MM.1S (cell line): Measurements from ENCODE around the gene MCM9.

Experiments used
- DNase-seq: peaks from one replicate; pipeline ENCODE4 v3.0.0-alpha.2; 2015
- H2AFZ ChIP-seq: fragments of 300-600 bp; sonication (generic); 2 replicates; pipeline ENCODE4 v1.6.0; 2016; ENCODE audit warnings: antibody characterized with exemption, low read length
- H3F3A ChIP-seq: fragments of 300-600 bp; sonication (generic); 2 replicates; pipeline ENCODE4 v1.6.1; 2016; ENCODE audit warnings: mild to moderate bottlenecking, antibody characterized with exemption, low read length, moderate library complexity, mixed read lengths; ENCODE audit not compliant: insufficient read depth
- H3K27ac ChIP-seq: fragments of 300-600 bp; sonication (generic); 2 replicates; pipeline ENCODE4 v1.5.1; 2016; ENCODE audit warnings: mild to moderate bottlenecking, low read length
- H3K27me3 ChIP-seq: fragments of 300-600 bp; sonication (generic); replicated peaks from 2 replicates; pipeline ENCODE4 v1.6.0; 2016; ENCODE audit warnings: low read length; ENCODE audit not compliant: insufficient read depth
- H3K36me3 ChIP-seq: fragments of 300-600 bp; sonication (generic); replicated peaks from 2 replicates; pipeline ENCODE4 v1.6.1; 2016; ENCODE audit warnings: mild to moderate bottlenecking, low read length, mixed read lengths; ENCODE audit not compliant: insufficient read depth
- H3K4me1 ChIP-seq: fragments of 300-600 bp; sonication (generic); 2 replicates; pipeline ENCODE4 v1.6.1; 2016; ENCODE audit warnings: low read length, mixed read lengths
- H3K4me2 ChIP-seq: fragments of 300-600 bp; sonication (generic); 2 replicates; pipeline ENCODE4 v1.6.0; 2016; ENCODE audit warnings: low read depth, low read length
- H3K4me3 ChIP-seq: fragments of 300-600 bp; sonication (generic); 2 replicates; pipeline ENCODE4 v1.5.1; 2016; ENCODE audit warnings: low read length, mixed read lengths
- H3K79me2 ChIP-seq: fragments of 300-600 bp; sonication (generic); 2 replicates; pipeline ENCODE4 v1.6.1; 2016; ENCODE audit warnings: mixed run types, low read length, mixed read lengths
- H3K9ac ChIP-seq: fragments of 300-600 bp; sonication (generic); 2 replicates; pipeline ENCODE4 v1.6.1; 2016; ENCODE audit warnings: low read length, mixed read lengths
- H3K9me2 ChIP-seq: fragments of 300-600 bp; sonication (generic); replicated peaks from 2 replicates; pipeline ENCODE4 v1.6.1; 2016; ENCODE audit warnings: mild to moderate bottlenecking, low read length, mixed read lengths; ENCODE audit not compliant: insufficient read depth
- H3K9me3 ChIP-seq: fragments of 300-600 bp; sonication (generic); replicated peaks from 2 replicates; pipeline ENCODE4 v1.6.1; 2016; ENCODE audit warnings: mild to moderate bottlenecking, low read length, mixed read lengths; ENCODE audit not compliant: insufficient read depth
- H4K20me1 ChIP-seq: fragments of 300-600 bp; sonication (generic); 2 replicates; pipeline ENCODE4 v1.6.1; 2016; ENCODE audit warnings: mild to moderate bottlenecking, low read length, moderate library complexity, mixed read lengths; ENCODE audit not compliant: insufficient read depth
- EZH2 ChIP-seq: fragments of 300-600 bp; sonication (generic); optimal IDR thresholded peaks from 2 replicates; pipeline ENCODE3; 2017; ENCODE audit warnings: low read depth, mild to moderate bottlenecking, antibody characterized with exemption, low read length, mixed read lengths
- EZH2phosphoT487 ChIP-seq: fragments of 300-600 bp; sonication (generic); IDR thresholded peaks from 2 replicates; pipeline ENCODE4 v1.6.1; 2018; ENCODE audit warnings: antibody characterized with exemption, low read length
- TF ChIP-seq, protein P1 (sequence below): fragments of 300-600 bp; sonication (generic); IDR thresholded peaks from 2 replicates; pipeline ENCODE4 v1.5.1; 2016; ENCODE audit warnings: antibody characterized with exemption, low read length, mixed read lengths

The MCM9 gene

DNA sequence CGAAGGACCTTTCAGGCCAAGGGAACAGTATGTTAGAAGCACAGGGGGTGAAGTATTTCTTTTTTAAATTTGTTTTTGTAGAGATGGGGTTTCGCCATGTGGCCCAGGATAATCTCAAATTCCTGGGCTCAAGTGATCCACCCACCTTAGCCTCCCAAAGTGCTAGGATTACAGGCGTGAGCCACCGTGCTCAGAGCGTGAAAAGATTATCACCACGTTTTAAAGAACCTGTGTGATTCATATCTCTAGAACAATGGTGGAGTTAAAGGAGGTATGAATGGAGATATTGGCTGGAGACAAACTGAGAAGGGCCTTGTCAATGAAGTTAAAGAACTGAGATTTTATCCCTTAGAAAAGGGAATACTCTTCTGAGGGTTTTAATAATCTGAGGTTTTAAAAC lies 31.3 kb downstream of the MCM9 start:
- H3K27me3 ChIP-seq, result no peaks in the 10 kb centered on the region
- H4K20me1 ChIP-seq, result 0 out of 2 replicates have a peak, but pooled peaks cover 3% of the 10 kb centered on the region
- H3K9ac ChIP-seq, result no peak overlapping the region
- H3K4me1 ChIP-seq, result no peaks in the 10 kb centered on the region
- no peak overlapping the region for H2AFZ ChIP-seq
- no peaks in the 10 kb centered on the region for H3K9me3 ChIP-seq
- no peak for DNase-seq
- no peaks in the 10 kb centered on the region for H3F3A ChIP-seq
- no peak overlapping the region for H3K4me2 ChIP-seq
- H3K9me2 ChIP-seq, result no peaks in the 10 kb centered on the region
- TF ChIP-seq, protein P1, sequence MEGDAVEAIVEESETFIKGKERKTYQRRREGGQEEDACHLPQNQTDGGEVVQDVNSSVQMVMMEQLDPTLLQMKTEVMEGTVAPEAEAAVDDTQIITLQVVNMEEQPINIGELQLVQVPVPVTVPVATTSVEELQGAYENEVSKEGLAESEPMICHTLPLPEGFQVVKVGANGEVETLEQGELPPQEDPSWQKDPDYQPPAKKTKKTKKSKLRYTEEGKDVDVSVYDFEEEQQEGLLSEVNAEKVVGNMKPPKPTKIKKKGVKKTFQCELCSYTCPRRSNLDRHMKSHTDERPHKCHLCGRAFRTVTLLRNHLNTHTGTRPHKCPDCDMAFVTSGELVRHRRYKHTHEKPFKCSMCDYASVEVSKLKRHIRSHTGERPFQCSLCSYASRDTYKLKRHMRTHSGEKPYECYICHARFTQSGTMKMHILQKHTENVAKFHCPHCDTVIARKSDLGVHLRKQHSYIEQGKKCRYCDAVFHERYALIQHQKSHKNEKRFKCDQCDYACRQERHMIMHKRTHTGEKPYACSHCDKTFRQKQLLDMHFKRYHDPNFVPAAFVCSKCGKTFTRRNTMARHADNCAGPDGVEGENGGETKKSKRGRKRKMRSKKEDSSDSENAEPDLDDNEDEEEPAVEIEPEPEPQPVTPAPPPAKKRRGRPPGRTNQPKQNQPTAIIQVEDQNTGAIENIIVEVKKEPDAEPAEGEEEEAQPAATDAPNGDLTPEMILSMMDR, result no peak
- no peak for TF ChIP-seq EZH2
- H3K4me3 ChIP-seq, result no peak overlapping the region
- no peak overlapping the region for H3K27ac ChIP-seq
- H3K79me2 ChIP-seq, result peaks cover 71% of the 10 kb centered on the region
- peaks cover 10% of the 10 kb centered on the region; the same call in 1 of the 2 replicates for H3K36me3 ChIP-seq

DNA sequence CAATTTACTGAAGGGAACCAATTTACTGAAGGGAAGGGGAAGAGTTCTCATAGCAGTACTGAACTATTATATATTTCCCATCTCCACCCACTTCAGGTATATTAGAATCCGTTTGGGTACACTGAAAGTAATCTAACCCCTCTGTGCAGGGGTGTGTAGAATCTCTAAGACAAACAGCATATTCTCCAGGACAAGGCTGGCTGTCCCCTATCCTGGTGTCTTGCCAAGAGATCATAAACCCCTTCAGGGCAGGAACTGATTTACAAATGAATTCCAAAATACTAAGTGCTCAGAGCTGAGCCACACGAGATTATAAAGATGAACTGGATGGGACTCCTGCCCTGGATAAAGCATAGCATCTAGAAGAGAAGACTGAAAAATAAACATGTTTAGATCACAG lies 31.8 kb downstream of the MCM9 start:
- H3K9me2 ChIP-seq, result no peaks in the 10 kb centered on the region
- no peaks in the 10 kb centered on the region for H3K4me1 ChIP-seq
- H3K9ac ChIP-seq, result no peak overlapping the region
- no peak for DNase-seq
- 0 out of 2 replicates have a peak, but pooled peaks cover 3% of the 10 kb centered on the region for H4K20me1 ChIP-seq
- H2AFZ ChIP-seq, result no peak overlapping the region
- TF ChIP-seq EZH2 (no peak), EZH2phosphoT487 (no peak)
- TF ChIP-seq, protein P1, result no peak
- H3K9me3 ChIP-seq, result no peaks in the 10 kb centered on the region
- no peak overlapping the region for H3K27ac ChIP-seq
- H3K4me3 ChIP-seq, result no peak overlapping the region
- H3K79me2 ChIP-seq, result peaks cover 77% of the 10 kb centered on the region
- H3F3A ChIP-seq, result no peaks in the 10 kb centered on the region
- no peaks in the 10 kb centered on the region for H3K27me3 ChIP-seq
- H3K4me2 ChIP-seq, result no peak overlapping the region
- peaks cover 10% of the 10 kb centered on the region; the same call in 1 of the 2 replicates for H3K36me3 ChIP-seq

DNA sequence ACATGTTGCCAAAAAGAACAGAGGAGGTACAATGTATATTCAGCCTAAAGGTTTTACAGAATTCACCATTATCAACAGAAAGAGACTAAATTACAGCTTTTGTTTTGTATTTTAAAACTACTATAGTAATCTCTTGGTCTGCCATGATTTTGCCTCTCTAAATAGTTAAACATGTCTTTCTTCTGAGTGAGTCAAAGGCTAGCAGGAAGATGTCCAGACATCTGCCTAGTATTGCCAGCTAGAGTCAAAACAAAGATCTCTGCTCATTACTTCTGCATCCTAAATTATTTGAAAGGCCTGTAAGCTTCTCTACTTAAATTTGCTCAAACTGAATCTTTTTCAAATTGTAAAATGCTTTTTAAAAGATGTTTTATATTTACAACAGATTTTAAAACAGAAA lies 32.2 kb downstream of the MCM9 start:
- H3F3A ChIP-seq, result no peaks in the 10 kb centered on the region
- no peak overlapping the region for H3K4me2 ChIP-seq
- H3K9me2 ChIP-seq, result no peaks in the 10 kb centered on the region
- 0 out of 2 replicates have a peak, but pooled peaks cover 3% of the 10 kb centered on the region for H4K20me1 ChIP-seq
- no peak overlapping the region for H3K4me3 ChIP-seq
- H2AFZ ChIP-seq, result no peak overlapping the region
- DNase-seq, result no peak
- H3K9ac ChIP-seq, result no peak overlapping the region
- H3K27ac ChIP-seq, result no peak overlapping the region
- peaks cover 10% of the 10 kb centered on the region; the same call in 1 of the 2 replicates for H3K36me3 ChIP-seq
- peaks cover 81% of the 10 kb centered on the region for H3K79me2 ChIP-seq
- no peaks in the 10 kb centered on the region for H3K27me3 ChIP-seq
- H3K4me1 ChIP-seq, result no peaks in the 10 kb centered on the region
- TF ChIP-seq, protein P1, result no peak
- TF ChIP-seq EZH2 (no peak), EZH2phosphoT487 (no peak)
- no peaks in the 10 kb centered on the region for H3K9me3 ChIP-seq
